PC-9 (cell line): Measurements from ENCODE around the gene ATXN1. TPM values are rescaled to one million over a fixed set of nuclear protein-coding genes. Genes with fewer than 3 reads are reported as not detected.
A peak's percentile ranks its signal among the peaks of the same experiment; 100 is the strongest.

ENCODE experiments used
- BruUV-seq: library from RNA; stranded (reverse); fragments of 400-500 nt; replicated peaks from 2 replicates; lab custom pipeline; 2021; lab: Mats Ljungman, UMichigan
- CTCF ChIA-PET: fragments of 300-600 bp; sonication (Branson Sonifier 250); formaldehyde crosslinking; loops from one replicate; lab custom pipeline; 2022; ENCODE audit warnings: antibody characterized with exemption; lab: Charles Lee
- POLR2A ChIA-PET: fragments of 300-600 bp; sonication (Branson Sonifier 250); formaldehyde crosslinking; loops from one replicate; lab custom pipeline; 2022; ENCODE audit warnings: antibody characterized with exemption; ENCODE audit not compliant: unreplicated experiment; lab: Charles Lee
- DNase-seq, 2 experiments: peaks; one replicate each; pipeline versions ENCODE4 v3.0.0 to v3.0.0-alpha.2; 2015 to 2022; ENCODE audit warnings: mixed read lengths in 1 of 2
- H2AFZ ChIP-seq: fragments of 200-600 bp; sonication (generic); 2 replicates; pipeline ENCODE4 v1.8.1; 2017; ENCODE audit warnings: antibody characterized with exemption
- H3F3A ChIP-seq: fragments of 200-600 bp; sonication (generic); 2 replicates; pipeline ENCODE4 v1.8.1; 2017; ENCODE audit warnings: antibody characterized with exemption, mild to moderate bottlenecking, low read depth; ENCODE audit not compliant: insufficient read depth
- H3K27ac ChIP-seq: fragments of 200-600 bp; sonication (generic); 2 replicates; pipeline ENCODE4 v1.6.1; 2016; ENCODE audit warnings: mixed run types
- H3K27me3 ChIP-seq: fragments of 200-600 bp; sonication (generic); 2 replicates; pipeline ENCODE4 v1.6.1; 2016; ENCODE audit warnings: low read depth, mixed run types; ENCODE audit not compliant: insufficient read depth
- H3K36me3 ChIP-seq: fragments of 200-600 bp; sonication (generic); 2 replicates; pipeline ENCODE4 v1.6.1; 2016; ENCODE audit warnings: low read depth, mixed run types
- H3K4me1 ChIP-seq: fragments of 200-600 bp; sonication (generic); replicated peaks from 2 replicates; pipeline ENCODE4 v1.6.1; 2016; ENCODE audit warnings: mixed run types; ENCODE audit not compliant: insufficient read depth
- H3K4me2 ChIP-seq: fragments of 200-600 bp; sonication (generic); 2 replicates; pipeline ENCODE4 v1.6.1; 2017; ENCODE audit warnings: mixed run types
- H3K4me3 ChIP-seq: fragments of 200-600 bp; sonication (generic); 2 replicates; pipeline ENCODE4 v1.6.1; 2016; ENCODE audit warnings: mixed run types
- H3K79me2 ChIP-seq: fragments of 200-600 bp; sonication (generic); 2 replicates; pipeline ENCODE4 v1.6.1; 2017; ENCODE audit warnings: low read depth, mixed run types
- H3K9me2 ChIP-seq: fragments of 200-600 bp; sonication (generic); 2 replicates; pipeline ENCODE4 v1.8.1; 2017; ENCODE audit warnings: mild to moderate bottlenecking; ENCODE audit not compliant: insufficient read depth
- H3K9me3 ChIP-seq: fragments of 200-600 bp; sonication (generic); 2 replicates; pipeline ENCODE4 v1.8.1; 2016; ENCODE audit warnings: low read depth; ENCODE audit not compliant: insufficient read depth
- H4K20me1 ChIP-seq: fragments of 200-600 bp; sonication (generic); 2 replicates; pipeline ENCODE4 v1.8.1; 2017; ENCODE audit not compliant: insufficient read depth
- CTCF ChIP-seq: fragments of 200-600 bp; sonication (generic); conservative IDR thresholded peaks from 2 replicates; pipeline ENCODE4 v1.6.1; 2017; ENCODE audit warnings: mixed run types, antibody characterized with exemption, mild to moderate bottlenecking, moderate library complexity
- EZH2 ChIP-seq: fragments of 200-600 bp; sonication (generic); IDR thresholded peaks from 2 replicates; pipeline ENCODE4 v1.8.0; 2017; ENCODE audit warnings: antibody characterized with exemption, low read depth
- intact Hi-C: fragments of 100-400 bp; cut with micrococcal nuclease; formaldehyde crosslinking; loops from one replicate; pipeline ENCODE4 v1.10.0; 2022; ENCODE audit not compliant: unreplicated experiment
- total RNA-seq: library from RNA; stranded (reverse); gene quantifications from 2 replicates; pipeline ENCODE4 v1.2.3, GENCODE V29; 2021

Gene ATXN1
- total RNA-seq, 1 experiment from 2014 or later: 42.7 TPM

GRCh38 chr6:16623731-16624130, 137.5 kb downstream of the ATXN1 start:
- H3K27ac ChIP-seq: peak overlapping the region; percentile 34; the same call in 1 of the 2 replicates
- no peaks in the 10 kb centered on the region for H3K36me3 ChIP-seq
- POLR2A ChIA-PET: interaction anchor here (0.7 kb wide), 1 partner anchor 75 kb away, joined by 5 read pairs; no protein-coding TSS in a partner anchor
- CTCF ChIA-PET: no interaction called here
- no peak overlapping the region for H3K4me3 ChIP-seq
- TF ChIP-seq CTCF (no peak), EZH2 (no peak)
- no peaks in the 10 kb centered on the region for H3K79me2 ChIP-seq
- intact Hi-C loops: no loop called here
- no peak overlapping the region for H3K4me2 ChIP-seq
- no peaks in the 10 kb centered on the region for H4K20me1 ChIP-seq
- H3K4me1 ChIP-seq: 0 out of 2 replicates have a peak, but pooled peaks cover 9% of the 10 kb centered on the region
- no TSS peak for BruUV-seq
- H3K27me3 ChIP-seq: no peaks in the 10 kb centered on the region
- 0 out of 2 replicates have a peak, but pooled peaks cover 3% of the 10 kb centered on the region for H3F3A ChIP-seq
- no peak overlapping the region for H2AFZ ChIP-seq
- no peak for DNase-seq
- no peaks in the 10 kb centered on the region for H3K9me2 ChIP-seq
- no peaks in the 10 kb centered on the region for H3K9me3 ChIP-seq

GRCh38 chr6:16623029-16623653, 138.1 kb downstream of the ATXN1 start:
- H3K9me2 ChIP-seq: no peaks in the 10 kb centered on the region
- 0 out of 2 replicates have a peak, but pooled peaks cover 9% of the 10 kb centered on the region for H3K4me1 ChIP-seq
- no peaks in the 10 kb centered on the region for H3K36me3 ChIP-seq
- no peak for DNase-seq
- H2AFZ ChIP-seq: no peak overlapping the region
- intact Hi-C loops: no loop called here
- BruUV-seq: no TSS peak
- no peaks in the 10 kb centered on the region for H3K79me2 ChIP-seq
- CTCF ChIA-PET: no interaction called here
- no peak for TF ChIP-seq CTCF
- TF ChIP-seq EZH2: no peak
- H4K20me1 ChIP-seq: no peaks in the 10 kb centered on the region
- no peaks in the 10 kb centered on the region for H3K27me3 ChIP-seq
- no peaks in the 10 kb centered on the region for H3K9me3 ChIP-seq
- no peak overlapping the region for H3K4me2 ChIP-seq
- no peak overlapping the region for H3K4me3 ChIP-seq
- 0 out of 2 replicates have a peak, but pooled peaks cover 3% of the 10 kb centered on the region for H3F3A ChIP-seq
- peak overlapping the region; percentile 34; the same call in 1 of the 2 replicates for H3K27ac ChIP-seq
- POLR2A ChIA-PET: interaction anchor here (0.7 kb wide), 1 partner anchor 75 kb away, joined by 5 read pairs; no protein-coding TSS in a partner anchor

- no peaks in the 10 kb centered on the region for H3K27me3 ChIP-seq
These were observed 139.1 kb downstream of the ATXN1 start for GRCh38 chr6:16622193-16622592.

More at GRCh38 chr6:16622193-16622592, 139.1 kb downstream of the ATXN1 start:
- no peak overlapping the region for H3K4me2 ChIP-seq
- H3K36me3 ChIP-seq: no peaks in the 10 kb centered on the region
- no peak for DNase-seq
- H3K4me1 ChIP-seq: 0 out of 2 replicates have a peak, but pooled peaks cover 9% of the 10 kb centered on the region
- POLR2A ChIA-PET: no interaction called here
- intact Hi-C loops: no loop called here
- no peaks in the 10 kb centered on the region for H4K20me1 ChIP-seq
- H3K4me3 ChIP-seq: no peak overlapping the region
- no TSS peak for BruUV-seq
- H3K9me2 ChIP-seq: no peaks in the 10 kb centered on the region
- no peak overlapping the region for H3K27ac ChIP-seq
- no peaks in the 10 kb centered on the region for H3K79me2 ChIP-seq
- H3K9me3 ChIP-seq: no peaks in the 10 kb centered on the region
- CTCF ChIA-PET: interaction anchor here (0.6 to 1.0 kb wide), 2 partner anchors 14 to 76 kb away, joined by 3 read pairs; no protein-coding TSS in a partner anchor
- no peak overlapping the region for H2AFZ ChIP-seq
- 0 out of 2 replicates have a peak, but pooled peaks cover 3% of the 10 kb centered on the region for H3F3A ChIP-seq
- TF ChIP-seq EZH2 (no peak), CTCF (no peak)
